BLaER1 (cell line): ENCODE data around the gene ETS2.

Source experiments
- H3K27ac ChIP-seq: shearing (Covaris generic); formaldehyde crosslinking; 2 replicates; pipeline ENCODE4 v1.8.1; 2022
- H3K27me3 ChIP-seq: shearing (Covaris generic); formaldehyde crosslinking; 2 replicates; pipeline ENCODE4 v1.8.1; 2022
- H3K36me3 ChIP-seq: shearing (Covaris generic); formaldehyde crosslinking; 2 replicates; pipeline ENCODE4 v1.8.1; 2022
- H3K4me1 ChIP-seq: shearing (Covaris generic); formaldehyde crosslinking; 2 replicates; pipeline ENCODE4 v1.8.1; 2022
- H3K4me2 ChIP-seq: shearing (Covaris generic); formaldehyde crosslinking; 2 replicates; pipeline ENCODE4 v1.8.1; 2022
- H3K4me3 ChIP-seq: shearing (Covaris generic); formaldehyde crosslinking; 2 replicates; pipeline ENCODE4 v1.8.1; 2022
- H3K9ac ChIP-seq: shearing (Covaris generic); formaldehyde crosslinking; 2 replicates; pipeline ENCODE4 v1.8.1; 2022
- H3K9me3 ChIP-seq: shearing (Covaris generic); formaldehyde crosslinking; 2 replicates; pipeline ENCODE4 v1.8.1; 2022
- H4K20me1 ChIP-seq: shearing (Covaris generic); formaldehyde crosslinking; 2 replicates; pipeline ENCODE4 v1.8.1; 2022
- Cebpa-rat ChIP-seq: shearing (Covaris generic); IDR thresholded peaks from 2 replicates; pipeline ENCODE4 v1.8.1; 2022

Gene ETS2

DNA sequence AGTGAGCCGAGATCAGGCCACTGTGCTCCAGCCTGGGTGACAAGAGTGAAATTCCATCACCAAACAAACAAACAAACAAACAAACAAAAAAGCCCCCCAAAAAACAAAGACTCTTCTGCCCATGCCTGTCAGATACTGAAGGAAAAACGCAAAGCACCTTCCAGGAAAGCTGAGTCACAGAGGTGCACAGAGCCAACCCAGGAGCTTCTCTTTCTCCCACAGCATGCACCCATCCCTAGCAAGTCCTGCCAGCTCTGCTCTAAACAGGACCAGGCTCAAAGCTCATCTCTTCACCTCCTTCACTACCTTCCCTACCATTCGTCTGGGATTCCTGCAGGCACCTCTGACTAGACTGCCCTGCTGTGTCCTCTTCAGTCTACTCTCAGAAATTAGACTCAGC lies 46.5 kb downstream of the ETS2 start:
- no peaks in the 10 kb centered on the region for H3K36me3 ChIP-seq
- no peak overlapping the region for H3K4me2 ChIP-seq
- peaks cover 6% of the 10 kb centered on the region for H3K9me3 ChIP-seq
- TF ChIP-seq Cebpa-rat: no peak
- peak overlapping the region; percentile 57; the same call in 1 of the 2 replicates for H3K27ac ChIP-seq
- H3K4me3 ChIP-seq: no peak overlapping the region
- no peaks in the 10 kb centered on the region for H3K27me3 ChIP-seq
- no peaks in the 10 kb centered on the region for H4K20me1 ChIP-seq
- H3K4me1 ChIP-seq: peaks cover 50% of the 10 kb centered on the region
- H3K9ac ChIP-seq: no peak overlapping the region

DNA sequence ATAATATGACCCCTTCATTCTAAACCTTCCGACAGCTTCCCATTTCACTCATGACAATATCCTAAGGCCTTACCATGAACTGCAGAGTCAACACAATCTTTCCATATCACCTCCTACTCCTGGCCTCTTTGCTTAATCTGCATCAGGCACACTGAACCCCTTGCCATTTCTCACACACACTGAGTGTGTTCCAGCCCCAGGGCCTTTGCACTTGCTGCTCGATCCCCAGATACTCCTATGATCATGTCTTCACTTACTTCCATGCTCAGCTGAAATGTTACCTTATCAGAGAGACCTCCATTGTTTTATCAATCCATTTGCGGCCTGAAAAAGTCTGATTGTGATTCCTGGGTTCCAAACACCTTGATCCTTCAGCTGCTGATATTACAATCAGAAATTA lies 47.0 kb downstream of the ETS2 start:
- peak overlapping the region; percentile 71; the same call in 1 of the 2 replicates for H3K27ac ChIP-seq
- no peak for TF ChIP-seq Cebpa-rat
- no peaks in the 10 kb centered on the region for H3K27me3 ChIP-seq
- H3K4me3 ChIP-seq: no peak overlapping the region
- H4K20me1 ChIP-seq: no peaks in the 10 kb centered on the region
- no peak overlapping the region for H3K9ac ChIP-seq
- H3K4me2 ChIP-seq: 0 out of 2 replicates have a peak overlapping the region, but pooled peaks have one; percentile 64
- H3K9me3 ChIP-seq: peaks cover 6% of the 10 kb centered on the region
- H3K36me3 ChIP-seq: no peaks in the 10 kb centered on the region
- peaks cover 54% of the 10 kb centered on the region for H3K4me1 ChIP-seq

DNA sequence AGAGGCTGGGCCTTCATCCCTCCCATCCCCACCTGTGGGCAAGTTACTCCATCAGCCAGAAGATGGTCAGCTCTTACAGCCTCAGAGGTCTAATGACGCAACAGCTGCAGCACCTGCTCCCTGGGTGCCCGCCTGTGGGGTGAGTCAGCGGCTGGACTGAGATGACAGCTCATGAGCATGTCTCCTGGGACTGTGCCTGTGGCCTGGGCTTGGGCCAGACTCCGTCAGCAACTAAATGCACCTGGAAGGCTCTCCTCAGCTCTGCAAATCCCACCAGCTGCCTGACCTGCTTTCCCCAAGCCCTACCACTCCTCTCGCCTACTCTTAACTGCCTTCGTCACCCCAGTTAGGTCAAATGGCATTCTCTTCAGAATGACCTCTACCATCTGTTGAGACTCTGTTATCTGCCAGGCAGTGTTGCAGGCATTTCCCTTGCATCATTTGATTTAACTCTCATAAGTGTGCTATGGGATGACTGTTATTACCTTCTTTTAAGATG lies 47.7 kb downstream of the ETS2 start:
- no peaks in the 10 kb centered on the region for H3K27me3 ChIP-seq
- H3K9me3 ChIP-seq: peaks cover 6% of the 10 kb centered on the region
- peaks cover 62% of the 10 kb centered on the region for H3K4me1 ChIP-seq
- no peak overlapping the region for H3K4me3 ChIP-seq
- peak overlapping the region; percentile 71 for H3K27ac ChIP-seq
- H4K20me1 ChIP-seq: no peaks in the 10 kb centered on the region
- no peak overlapping the region for H3K9ac ChIP-seq
- H3K36me3 ChIP-seq: no peaks in the 10 kb centered on the region
- H3K4me2 ChIP-seq: peak overlapping the region; percentile 64
- TF ChIP-seq Cebpa-rat: peak; percentile 86

GRCh38 chr21:38857152-38857825 lies 51.6 kb downstream of the ETS2 start:
- Histone ChIP-seq H3K27me3 (no peaks in the 10 kb centered on the region), H3K4me3 (no peak overlapping the region), H3K4me1 (peaks cover 77% of the 10 kb centered on the region), H3K9me3 (no peaks in the 10 kb centered on the region), H4K20me1 (no peaks in the 10 kb centered on the region), H3K4me2 (0 out of 2 replicates have a peak overlapping the region, but pooled peaks have one; percentile 88), H3K27ac (peak overlapping the region; percentile 37; the same call in 1 of the 2 replicates), H3K36me3 (no peaks in the 10 kb centered on the region), H3K9ac (no peak overlapping the region)
- no peak for TF ChIP-seq Cebpa-rat

DNA sequence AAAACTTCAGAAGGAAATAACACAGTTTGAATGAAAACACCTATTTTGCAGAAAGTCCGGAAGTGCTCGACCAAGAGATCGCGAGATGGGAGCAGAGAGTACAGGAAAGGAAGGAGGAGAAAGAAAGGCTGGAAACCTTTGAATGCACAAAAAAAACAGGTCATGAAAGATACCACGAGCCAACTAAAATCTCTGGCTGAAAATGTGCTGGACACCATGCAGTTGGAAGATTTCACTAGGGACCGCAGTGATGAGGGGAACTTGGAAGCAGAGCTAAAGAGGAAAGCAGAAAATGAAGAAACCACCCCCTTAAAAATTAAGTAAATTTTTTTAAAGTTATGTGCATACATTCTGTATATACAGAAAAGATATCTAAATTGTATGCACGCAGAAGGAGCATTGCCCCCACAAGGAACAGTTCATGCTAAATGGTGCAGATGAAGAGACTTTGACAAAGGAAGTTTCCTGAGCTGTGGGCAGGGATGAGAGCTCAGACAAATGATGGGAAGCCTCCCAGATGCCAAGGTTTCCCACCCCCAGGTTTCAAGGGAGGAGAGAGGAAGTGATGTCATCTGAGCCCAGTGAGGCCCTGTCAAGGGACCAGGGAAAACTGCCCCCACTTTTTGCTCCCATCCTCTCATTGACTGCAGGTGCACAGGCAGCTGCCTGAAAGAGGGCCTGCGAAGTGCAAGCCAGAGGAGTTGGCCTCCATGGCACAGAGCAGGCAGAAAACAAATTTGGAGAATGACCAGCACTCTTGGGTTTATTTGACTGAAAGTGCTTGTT lies 52.5 kb downstream of the ETS2 start:
- Histone ChIP-seq H3K4me1 (peaks cover 77% of the 10 kb centered on the region), H3K9ac (no peak overlapping the region), H3K36me3 (no peaks in the 10 kb centered on the region), H3K27ac (0 out of 2 replicates have a peak overlapping the region, but pooled peaks have one; percentile 37), H3K27me3 (no peaks in the 10 kb centered on the region), H3K4me3 (no peak overlapping the region), H3K4me2 (peak overlapping the region; percentile 88), H3K9me3 (no peaks in the 10 kb centered on the region), H4K20me1 (no peaks in the 10 kb centered on the region)
- no peak for TF ChIP-seq Cebpa-rat

- Histone ChIP-seq H4K20me1 (no peaks in the 10 kb centered on the region), H3K27ac (no peak overlapping the region; the same call in 1 of the 2 replicates), H3K9me3 (no peaks in the 10 kb centered on the region), H3K4me1 (peaks cover 77% of the 10 kb centered on the region), H3K9ac (no peak overlapping the region), H3K36me3 (no peaks in the 10 kb centered on the region), H3K27me3 (no peaks in the 10 kb centered on the region), H3K4me2 (peak overlapping the region; percentile 88), H3K4me3 (no peak overlapping the region)
- no peak for TF ChIP-seq Cebpa-rat
Observed at GRCh38 chr21:38858812-38859205, 53.1 kb downstream of the ETS2 start.

DNA sequence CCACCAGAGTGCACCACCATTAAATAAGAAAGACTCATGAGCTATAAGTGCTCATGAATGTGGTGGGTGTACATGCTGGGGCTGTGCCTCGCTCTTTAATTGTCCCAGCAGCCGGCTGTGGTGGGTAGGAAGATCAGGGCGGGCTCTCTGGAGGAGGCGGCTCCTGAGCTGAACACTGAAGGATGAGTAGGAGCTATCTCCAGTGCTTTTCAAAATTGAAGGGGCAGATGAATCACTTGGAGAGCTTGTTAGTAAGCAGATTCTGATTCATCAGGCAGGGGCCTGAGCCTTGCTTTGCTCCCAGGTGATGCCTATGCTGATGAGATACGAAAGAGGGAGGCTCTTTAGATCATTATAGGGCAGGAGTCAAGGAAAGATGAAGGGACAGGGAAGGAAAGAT lies 54.1 kb downstream of the ETS2 start:
- Histone ChIP-seq H3K4me3 (no peak overlapping the region), H3K36me3 (no peaks in the 10 kb centered on the region), H3K4me1 (peaks cover 79% of the 10 kb centered on the region), H4K20me1 (no peaks in the 10 kb centered on the region), H3K27me3 (no peaks in the 10 kb centered on the region), H3K9ac (no peak overlapping the region), H3K9me3 (no peaks in the 10 kb centered on the region), H3K27ac (peak overlapping the region; percentile 91; the same call in 1 of the 2 replicates), H3K4me2 (peak overlapping the region; percentile 88)
- TF ChIP-seq Cebpa-rat: no peak

GRCh38 chr21:38861056-38861455 lies 55.3 kb downstream of the ETS2 start:
- no peak for TF ChIP-seq Cebpa-rat
- H3K27ac ChIP-seq: peak overlapping the region; percentile 91

GRCh38 chr21:38861989-38862683 lies 56.4 kb downstream of the ETS2 start:
- Histone ChIP-seq H3K9me3 (no peaks in the 10 kb centered on the region), H3K4me3 (peak overlapping the region; percentile 23; the same call in 1 of the 2 replicates), H3K4me2 (peak overlapping the region; percentile 88), H3K27me3 (no peaks in the 10 kb centered on the region), H3K36me3 (no peaks in the 10 kb centered on the region), H3K4me1 (peaks cover 78% of the 10 kb centered on the region), H3K27ac (peak overlapping the region; percentile 91), H3K9ac (peak overlapping the region; percentile 71), H4K20me1 (no peaks in the 10 kb centered on the region)
- no peak for TF ChIP-seq Cebpa-rat

More at GRCh38 chr21:38861056-38861455, 55.3 kb downstream of the ETS2 start:
- Histone ChIP-seq H3K4me2 (peak overlapping the region; percentile 88), H3K27me3 (no peaks in the 10 kb centered on the region), H3K36me3 (no peaks in the 10 kb centered on the region), H4K20me1 (no peaks in the 10 kb centered on the region), H3K4me1 (peaks cover 80% of the 10 kb centered on the region), H3K9me3 (no peaks in the 10 kb centered on the region), H3K9ac (peak overlapping the region; percentile 32; the same call in 1 of the 2 replicates), H3K4me3 (no peak overlapping the region)
